ENCODE results near the gene IKZF1.

IKZF1 gene

GRCh38 chr7:50282813-50283605, 21.5 kb upstream of the IKZF1 start:
- no peak overlapping the region for H3K27ac ChIP-seq
- no peak for DNase-seq (ENCODE audit: low read depth, low spot score)

GRCh38 chr7:50283731-50284130, 20.8 kb upstream of the IKZF1 start:
- no peak overlapping the region for H3K27ac ChIP-seq
- no peak for DNase-seq (ENCODE audit: low read depth, low spot score)

GRCh38 chr7:50284296-50284695, 20.2 kb upstream of the IKZF1 start:
- H3K27ac ChIP-seq = no peak overlapping the region
- no peak for DNase-seq (ENCODE audit: low read depth, low spot score)

- H3K27ac ChIP-seq = no peak overlapping the region
- no peak for DNase-seq (ENCODE audit: low read depth, low spot score)
Measured at GRCh38 chr7:50285269-50285668, 19.2 kb upstream of the IKZF1 start.

GRCh38 chr7:50287129-50287528, 17.4 kb upstream of the IKZF1 start:
- H3K27ac ChIP-seq = no peak overlapping the region
- no peak for DNase-seq (ENCODE audit: low read depth, low spot score)

- no peak for DNase-seq (ENCODE audit: low read depth, low spot score)
- H3K27ac ChIP-seq = no peak overlapping the region
Measured at GRCh38 chr7:50292165-50292757, 12.3 kb upstream of the IKZF1 start.

- no peak for DNase-seq (ENCODE audit: low read depth, low spot score)
Measured at GRCh38 chr7:50292763-50293162, 11.8 kb upstream of the IKZF1 start.

GRCh38 chr7:50293509-50294179, 10.9 kb upstream of the IKZF1 start:
- DNase-seq (ENCODE audit: low read depth, low spot score) = no peak
- H3K27ac ChIP-seq = no peak overlapping the region

More at GRCh38 chr7:50292763-50293162, 11.8 kb upstream of the IKZF1 start:
- no peak overlapping the region for H3K27ac ChIP-seq

GRCh38 chr7:50295133-50295532, 9.4 kb upstream of the IKZF1 start:
- no peak overlapping the region for H3K27ac ChIP-seq
- no peak for DNase-seq (ENCODE audit: low read depth, low spot score)

- no peak for DNase-seq (ENCODE audit: low read depth, low spot score)
- H3K27ac ChIP-seq = no peak overlapping the region
Measured at GRCh38 chr7:50296799-50297198, 7.7 kb upstream of the IKZF1 start.

- DNase-seq (ENCODE audit: low read depth, low spot score) = no peak
- no peak overlapping the region for H3K27ac ChIP-seq
Measured at GRCh38 chr7:50298811-50299562, 5.5 kb upstream of the IKZF1 start.

GRCh38 chr7:50300336-50300735, 4.2 kb upstream of the IKZF1 start:
- H3K27ac ChIP-seq = no peak overlapping the region
- DNase-seq (ENCODE audit: low read depth, low spot score) = no peak

GRCh38 chr7:50302486-50303334, 1.8 kb upstream of the IKZF1 start:
- no peak overlapping the region for H3K27ac ChIP-seq
- DNase-seq (ENCODE audit: low read depth, low spot score) = no peak

GRCh38 chr7:50303335-50304128, 984 bp upstream of the IKZF1 start:
- H3K27ac ChIP-seq = no peak overlapping the region
- DNase-seq (ENCODE audit: low read depth, low spot score) = no peak

GRCh38 chr7:50304911-50305582, 531 bp downstream of the IKZF1 start:
- no peak overlapping the region for H3K27ac ChIP-seq
- no peak for DNase-seq (ENCODE audit: low read depth, low spot score)

GRCh38 chr7:50305583-50306493, 1.3 kb downstream of the IKZF1 start:
- DNase-seq (ENCODE audit: low read depth, low spot score) = no peak
- no peak overlapping the region for H3K27ac ChIP-seq
